HG03025 (cell line): ENCODE data around the gene CDC42EP5.

Source experiments
- ATAC-seq: cut with Tn5 transposase; IDR thresholded peaks from one replicate; pipeline ENCODE4 v1.9.1; 2021; ENCODE audit warnings: mild to moderate bottlenecking, moderate library complexity; ENCODE audit not compliant: unreplicated experiment, low FRiP score

The CDC42EP5 gene

DNA sequence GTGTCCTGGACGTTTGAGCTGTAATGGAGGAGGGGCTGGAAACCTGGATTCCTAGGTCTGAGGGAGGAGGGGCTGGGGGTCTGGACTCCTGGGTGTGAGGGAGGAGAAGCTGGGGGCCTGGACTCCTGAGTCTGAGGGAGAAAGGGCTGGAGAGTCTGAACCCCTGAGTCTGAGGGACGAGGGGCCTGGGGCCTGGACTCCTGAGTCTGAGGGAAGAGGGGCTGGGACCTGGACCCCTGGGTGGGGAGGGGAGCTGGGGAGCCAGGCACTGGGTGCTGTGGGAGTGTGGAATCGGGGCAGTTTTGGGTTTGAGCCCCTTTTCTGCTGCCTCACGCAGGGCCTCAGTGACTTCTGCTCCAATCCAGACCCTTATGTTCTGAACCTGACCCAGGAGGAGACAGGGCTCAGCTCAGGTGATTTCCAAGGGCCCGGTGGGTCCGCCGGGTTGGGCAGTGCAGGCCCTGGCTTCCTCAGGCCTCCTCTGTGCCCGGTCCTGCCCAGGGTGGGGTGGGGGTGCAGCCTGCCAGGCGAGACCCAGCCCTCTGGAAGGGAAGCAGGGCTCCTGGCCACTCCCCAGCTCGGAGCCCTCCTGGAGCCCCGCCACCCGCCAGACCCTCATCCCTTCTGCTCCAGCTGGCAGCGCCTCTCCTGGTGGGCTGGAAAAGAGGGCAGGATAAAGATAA lies 43.4 kb downstream of the CDC42EP5 start:
- no peak for ATAC-seq

DNA sequence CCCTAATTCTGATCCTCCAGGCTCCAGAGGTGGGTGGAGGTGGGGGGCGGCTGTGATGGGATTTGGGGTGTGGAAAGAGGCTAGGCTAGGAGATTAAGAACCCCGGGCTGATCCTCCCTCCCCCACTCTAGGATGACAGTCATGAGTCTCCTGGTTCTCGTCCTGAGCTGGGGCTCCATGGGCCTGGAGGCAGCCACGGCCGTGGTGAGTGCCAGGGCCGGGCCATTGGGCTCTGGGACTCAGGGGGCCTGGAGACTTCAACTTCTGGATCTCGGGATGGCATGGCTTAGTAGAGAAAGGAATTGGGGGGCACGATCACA lies 44.0 kb downstream of the CDC42EP5 start:
- ATAC-seq = no peak

DNA sequence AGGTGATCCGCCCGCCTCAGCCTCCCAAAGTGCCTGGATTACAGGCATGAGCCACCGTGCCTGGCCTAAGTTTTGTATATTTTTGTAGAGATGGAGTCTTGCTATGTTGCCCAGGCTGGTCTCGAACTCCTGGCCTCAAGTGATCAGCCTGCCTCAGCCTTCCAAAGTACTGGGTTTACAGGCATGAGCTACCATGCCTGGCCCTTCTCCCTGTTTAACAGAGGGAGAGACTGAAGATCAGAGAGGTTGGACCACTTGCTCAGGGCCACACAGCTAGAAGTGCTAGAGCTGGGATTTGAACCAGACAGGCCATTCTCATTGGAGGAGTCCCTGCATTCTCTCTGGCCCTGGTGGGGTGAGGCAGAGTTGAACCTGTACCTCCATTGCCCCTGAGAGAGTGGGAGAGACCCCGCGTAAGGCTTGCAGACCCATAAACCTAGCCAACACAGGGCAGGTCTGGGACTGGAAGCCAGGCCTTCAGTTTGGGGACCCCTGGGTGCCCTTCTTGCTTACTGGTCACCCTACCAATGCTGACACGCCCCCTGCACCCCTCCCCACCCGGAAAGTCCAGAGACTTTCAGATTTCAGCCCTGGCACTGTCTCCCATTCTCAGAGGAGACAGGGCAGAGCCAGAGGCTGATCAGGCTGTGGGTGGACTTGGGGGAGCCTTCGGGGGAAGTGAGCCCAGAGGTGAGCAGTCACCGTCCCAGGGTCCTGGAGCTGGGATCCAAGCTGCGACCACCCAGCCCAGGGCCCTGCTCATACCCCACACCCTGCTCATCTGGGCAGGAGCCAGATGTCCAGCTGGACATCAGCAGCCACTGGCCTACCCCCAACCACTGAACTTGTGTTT lies 44.5 kb downstream of the CDC42EP5 start:
- no peak for ATAC-seq

DNA sequence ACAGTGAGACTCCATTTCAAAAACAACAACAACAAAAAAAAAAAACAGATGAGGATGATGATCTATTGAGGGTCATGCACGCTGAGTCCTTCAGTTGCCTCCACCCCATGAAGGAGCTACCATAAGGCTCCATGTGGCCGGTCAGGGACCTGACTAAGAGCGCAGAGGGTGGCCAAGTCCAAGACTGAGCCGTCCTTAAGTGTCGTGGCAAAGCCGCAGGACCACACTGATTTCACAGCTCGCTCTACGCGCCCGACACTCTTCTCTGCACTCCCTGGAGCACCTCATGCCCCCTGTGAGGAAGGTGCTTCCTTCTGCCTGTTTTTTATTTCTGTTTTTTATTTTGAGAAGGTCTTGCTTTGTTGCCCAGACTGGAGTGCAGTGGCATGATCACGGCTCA lies 45.5 kb downstream of the CDC42EP5 start:
- no peak for ATAC-seq

DNA sequence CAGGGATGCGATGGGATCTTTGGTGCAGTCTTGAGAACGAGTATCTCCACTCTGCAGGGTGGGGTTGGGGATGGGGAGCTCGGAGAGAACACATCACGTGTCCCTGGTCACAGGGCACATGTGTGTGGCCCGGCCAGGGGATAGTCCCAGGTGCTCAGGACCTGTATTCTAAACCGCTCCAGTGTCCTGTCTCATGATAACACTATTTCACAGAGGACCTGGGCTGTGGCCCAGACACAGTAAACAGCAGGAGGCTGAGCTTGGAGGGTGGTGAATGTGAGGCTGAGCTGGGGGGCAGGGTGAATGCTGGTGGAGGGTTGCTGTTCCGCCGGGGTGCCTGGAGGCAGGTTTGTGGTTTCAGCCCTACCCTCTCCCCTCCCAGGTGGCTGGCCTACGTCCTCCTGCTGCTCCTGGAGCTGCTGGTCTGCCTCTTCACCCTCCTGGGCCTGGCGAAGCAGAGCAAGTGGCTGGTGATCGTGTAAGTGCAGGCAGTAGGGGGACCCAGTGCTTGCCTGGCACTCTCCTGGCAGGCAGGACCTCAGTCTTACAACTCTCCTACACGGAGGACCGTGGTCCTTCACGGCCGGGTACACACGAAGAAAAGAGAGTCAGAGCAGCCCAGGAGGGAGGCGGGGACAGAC lies 46.7 kb downstream of the CDC42EP5 start:
- no peak for ATAC-seq

DNA sequence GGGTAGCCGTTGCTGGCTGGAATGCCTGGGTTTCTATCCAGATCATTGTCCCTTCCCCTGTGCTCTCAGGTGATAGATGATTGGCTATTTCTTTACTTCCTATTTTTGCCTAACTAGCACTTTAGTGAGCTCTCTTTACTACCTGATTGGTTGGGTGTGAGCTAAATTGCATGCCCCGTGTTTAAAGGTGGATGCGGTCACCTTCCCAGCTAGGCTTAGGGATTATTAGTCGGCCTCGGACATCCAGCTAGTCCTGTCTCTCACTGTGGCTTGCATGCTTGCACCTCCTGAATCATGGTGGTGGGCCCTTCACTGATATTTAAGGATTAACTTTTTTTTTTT lies 47.7 kb downstream of the CDC42EP5 start:
- no peak for ATAC-seq

DNA sequence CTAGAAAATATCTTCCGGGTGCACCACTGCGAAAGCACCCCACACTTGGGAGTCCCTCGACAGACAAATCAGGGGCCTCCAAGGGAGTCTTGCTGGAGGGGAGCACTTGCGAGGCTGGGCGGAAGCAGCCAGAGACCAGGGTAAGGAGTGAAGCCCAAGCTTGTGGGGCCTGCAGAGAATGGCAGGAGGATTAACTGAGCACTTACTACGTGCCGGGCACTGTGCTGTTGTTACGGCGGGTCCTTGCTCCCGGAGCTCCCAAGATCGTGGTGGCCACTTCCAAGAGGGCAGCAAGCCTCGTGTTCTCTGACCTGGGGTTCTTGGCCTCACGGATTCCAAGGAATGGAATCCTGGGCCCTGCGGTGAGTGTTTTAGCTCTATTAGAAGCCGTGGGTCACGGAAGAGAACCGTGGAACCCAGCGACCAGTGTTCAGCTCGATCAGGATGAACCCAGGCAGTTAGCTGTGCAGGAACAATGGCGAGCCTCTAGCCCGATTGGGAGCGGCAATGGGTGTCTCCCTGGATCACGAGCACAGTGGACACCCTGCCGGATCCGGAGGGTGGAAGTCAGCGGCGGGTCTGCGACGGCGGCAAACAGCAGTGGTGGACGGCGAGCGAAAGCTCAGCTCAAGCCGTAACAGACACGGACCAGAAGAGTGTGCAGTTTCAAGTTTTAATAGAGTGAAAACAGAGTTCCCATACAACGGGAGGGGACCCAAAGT lies 48.3 kb downstream of the CDC42EP5 start:
- no peak for ATAC-seq

DNA sequence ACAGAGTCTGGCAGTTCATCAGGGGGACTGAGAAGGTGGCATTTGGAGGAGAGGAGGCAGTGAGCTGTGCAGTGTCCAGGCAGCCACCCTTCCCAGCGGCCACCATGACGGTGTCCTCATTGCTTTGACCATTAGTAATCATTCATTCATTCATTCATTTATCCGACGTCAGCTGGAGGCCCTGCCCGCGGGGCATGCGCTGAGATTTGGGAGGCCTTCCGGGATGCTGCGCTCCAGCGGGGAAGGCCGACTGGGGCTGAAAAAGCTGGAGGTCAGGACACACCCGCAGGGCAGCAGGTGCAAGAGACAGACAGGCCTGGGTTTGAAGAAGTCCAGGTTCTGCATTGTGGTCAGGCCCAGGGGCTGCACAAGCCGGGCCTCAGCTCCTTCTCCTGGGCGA lies 48.9 kb downstream of the CDC42EP5 start:
- ATAC-seq = no peak

DNA sequence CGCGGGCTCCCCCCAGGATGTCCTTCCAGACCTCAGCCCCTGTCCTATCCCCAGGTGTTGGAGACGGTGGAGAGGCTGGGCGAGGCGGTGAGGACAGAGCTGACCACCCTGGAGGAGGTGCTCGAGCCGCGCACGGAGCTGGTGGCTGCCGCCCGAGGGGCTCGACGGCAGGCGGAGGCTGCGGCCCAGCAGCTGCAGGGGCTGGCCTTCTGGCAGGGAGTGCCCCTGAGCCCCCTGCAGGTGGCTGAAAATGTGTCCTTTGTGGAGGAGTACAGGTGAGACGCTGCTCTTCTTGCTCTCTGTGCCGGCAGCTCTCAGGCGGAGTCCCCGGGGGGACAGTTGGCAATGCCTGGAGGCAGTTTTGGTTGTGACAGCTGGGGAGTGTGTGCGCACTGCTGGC lies 51.0 kb downstream of the CDC42EP5 start:
- ATAC-seq = no peak

DNA sequence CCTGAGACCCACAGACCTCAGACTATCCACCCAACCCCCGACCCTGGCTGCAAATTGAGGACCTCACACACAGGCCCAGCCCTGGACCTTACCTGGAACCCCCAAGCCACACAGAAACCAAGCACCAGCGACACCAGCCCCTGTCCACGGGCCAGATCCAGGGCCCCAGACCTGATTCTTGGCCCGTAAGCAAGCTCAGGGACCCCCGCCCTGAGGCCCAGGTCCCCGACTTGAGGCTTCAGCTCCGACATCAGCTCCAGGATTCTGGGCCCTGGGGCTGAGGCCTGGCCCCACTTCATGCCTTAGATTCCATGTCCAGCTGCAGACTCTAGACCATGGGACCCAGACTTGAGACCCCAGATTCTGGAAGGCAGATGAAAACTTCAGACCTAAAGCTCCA lies 51.6 kb downstream of the CDC42EP5 start:
- no peak for ATAC-seq

DNA sequence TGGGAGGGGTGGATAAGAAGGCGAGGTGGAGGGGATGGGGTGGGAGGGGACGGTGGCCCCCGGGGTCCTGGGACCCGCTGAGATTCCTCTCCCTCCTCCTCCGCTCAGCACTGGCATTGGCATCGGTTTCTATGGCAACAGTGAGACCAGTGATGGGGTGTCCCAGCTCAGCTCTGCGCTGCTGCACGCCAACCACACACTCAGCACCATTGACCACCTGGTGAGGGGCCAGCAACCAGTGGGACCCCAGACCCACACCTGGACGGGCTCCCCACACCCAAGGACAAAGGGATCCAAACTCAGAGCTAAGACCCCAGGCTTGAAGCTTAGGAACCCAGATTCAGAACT lies 52.0 kb downstream of the CDC42EP5 start:
- no peak for ATAC-seq

DNA sequence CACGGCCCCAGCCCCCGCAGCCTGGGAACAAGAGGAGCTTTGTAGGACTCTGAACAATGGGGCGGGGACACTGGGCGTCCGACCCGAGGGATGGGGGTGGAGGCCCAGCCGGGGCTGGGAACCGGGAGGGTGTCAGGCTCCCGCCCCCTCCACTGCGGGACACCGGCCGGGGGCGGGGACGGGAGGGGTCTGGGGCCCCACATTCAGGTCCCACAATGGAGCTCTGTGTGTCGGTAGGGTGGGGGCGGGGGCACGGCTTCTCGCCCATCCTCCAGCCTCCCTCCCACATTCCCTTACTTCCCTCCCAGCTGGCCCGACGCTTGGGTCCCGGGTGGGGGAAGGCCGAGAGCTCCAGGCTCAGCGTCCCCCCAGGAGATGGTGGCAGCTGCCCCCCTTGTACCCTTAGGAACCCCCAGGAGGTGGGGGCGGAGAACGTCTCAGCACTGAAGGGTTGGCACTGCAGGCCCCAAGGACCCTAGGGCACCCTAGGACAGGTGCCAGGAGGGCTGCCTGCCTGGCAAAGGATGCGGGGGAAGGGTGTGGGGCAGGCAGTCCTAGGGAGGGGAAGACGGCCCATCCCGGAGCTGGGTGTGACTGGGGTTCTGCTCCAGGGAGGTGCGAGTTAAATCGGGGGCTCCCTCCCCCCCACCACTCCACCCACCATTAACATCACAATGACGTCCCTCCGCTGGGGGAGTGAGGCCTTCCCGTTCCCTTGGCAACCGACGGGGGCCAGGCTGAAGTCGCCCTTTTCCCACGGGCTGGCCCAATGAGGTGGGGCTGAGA lies 52.5 kb downstream of the CDC42EP5 start:
- no peak for ATAC-seq

DNA sequence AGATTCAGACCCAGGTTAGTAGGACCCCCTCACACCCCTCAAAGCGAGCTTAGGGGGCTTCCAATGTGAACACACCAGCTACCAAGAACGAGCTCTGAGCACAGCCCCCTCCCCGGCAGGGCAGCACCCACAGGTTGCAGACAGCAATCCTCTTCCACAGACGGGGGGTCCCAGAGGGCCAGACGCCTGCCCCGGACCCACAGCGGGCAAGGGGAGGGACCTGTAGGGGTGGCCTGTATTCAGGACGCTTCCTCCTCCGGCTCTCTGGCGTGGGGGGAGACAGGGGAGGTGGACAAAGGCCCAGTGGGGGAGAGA lies 53.1 kb downstream of the CDC42EP5 start:
- no peak for ATAC-seq

DNA sequence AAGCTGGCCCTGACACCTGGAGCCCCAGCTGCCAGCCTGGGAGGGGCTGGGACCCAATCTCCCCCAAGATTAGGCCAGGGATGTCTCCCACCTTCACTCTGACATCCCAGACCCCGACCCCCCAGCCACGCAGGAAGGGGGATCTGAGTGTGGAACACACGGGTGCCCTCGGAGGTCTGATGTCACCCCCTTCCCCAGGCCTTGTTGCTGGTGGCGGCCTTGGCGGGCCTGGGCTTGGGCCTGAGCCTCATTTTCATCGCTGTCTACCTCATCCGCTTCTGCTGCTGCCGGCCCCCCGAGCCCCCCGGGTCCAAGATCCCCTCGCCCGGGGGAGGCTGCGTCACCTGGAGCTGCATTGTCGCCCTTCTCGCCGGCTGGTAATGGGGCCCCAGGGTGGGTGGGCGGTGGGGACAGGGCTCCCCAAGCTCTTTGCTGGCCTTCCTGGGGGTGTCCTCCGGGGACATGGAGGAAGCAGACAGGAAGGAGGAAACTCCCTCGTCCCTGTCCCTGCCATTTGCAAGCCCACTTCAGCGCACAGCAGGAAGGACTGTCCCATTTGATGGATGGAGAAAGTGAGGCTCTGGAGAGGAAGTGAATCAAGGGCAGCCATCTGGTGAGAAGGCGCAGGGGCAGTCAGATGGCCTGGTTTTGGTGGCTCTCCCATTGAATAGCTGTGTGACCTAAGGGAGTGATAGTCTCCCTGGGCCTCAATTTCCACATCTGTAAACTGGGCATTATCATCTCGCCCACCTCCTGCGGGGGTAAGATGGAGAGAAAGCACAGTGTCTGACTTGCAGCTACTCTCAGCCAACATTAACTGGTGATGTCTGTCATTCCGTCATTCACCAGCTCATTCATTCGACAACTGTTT lies 53.9 kb downstream of the CDC42EP5 start:
- ATAC-seq = no peak

DNA sequence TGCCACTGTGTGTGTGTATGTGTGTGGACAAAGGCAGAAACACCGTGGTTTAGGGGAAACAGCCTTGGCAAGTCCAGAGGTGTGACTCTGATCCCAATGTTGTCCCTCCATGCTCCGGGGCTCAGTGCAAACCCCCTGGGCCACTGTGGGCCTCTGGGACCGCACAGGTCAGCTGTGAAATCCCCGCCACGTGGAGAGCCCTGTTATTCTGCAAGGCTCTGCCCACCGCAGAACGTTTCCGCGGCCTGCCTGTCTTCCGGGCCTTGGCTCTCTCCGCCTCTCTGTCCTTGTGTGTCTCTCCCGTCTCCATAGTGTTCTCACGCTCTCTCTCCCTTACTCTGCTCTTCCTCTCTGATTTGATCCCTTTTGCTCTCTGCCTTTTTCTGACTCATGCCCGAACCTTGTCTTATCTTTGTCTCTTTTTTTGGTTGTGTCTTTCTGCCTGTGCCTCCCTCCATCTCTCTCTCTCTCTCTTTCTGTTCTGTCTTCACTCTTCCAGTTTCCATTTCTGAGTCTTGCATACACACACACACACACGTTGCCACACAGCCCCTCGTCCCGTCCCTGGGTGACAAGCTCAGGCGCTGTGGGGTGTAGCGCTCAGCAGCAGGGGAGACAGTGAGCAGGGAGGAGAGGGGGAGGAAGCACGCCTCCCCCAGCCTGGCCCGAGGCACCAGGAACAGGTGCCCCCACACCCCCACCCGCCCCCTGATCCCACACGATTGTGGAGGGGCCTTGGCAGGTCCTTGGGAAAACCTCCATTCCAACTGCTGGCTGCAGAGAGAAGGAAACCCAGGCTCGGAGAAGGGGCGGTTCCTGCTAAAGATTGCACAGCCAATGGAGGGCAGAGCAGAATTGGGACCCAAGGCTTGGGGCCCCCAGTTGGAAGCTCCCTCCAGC lies 54.8 kb downstream of the CDC42EP5 start:
- ATAC-seq = no peak

DNA sequence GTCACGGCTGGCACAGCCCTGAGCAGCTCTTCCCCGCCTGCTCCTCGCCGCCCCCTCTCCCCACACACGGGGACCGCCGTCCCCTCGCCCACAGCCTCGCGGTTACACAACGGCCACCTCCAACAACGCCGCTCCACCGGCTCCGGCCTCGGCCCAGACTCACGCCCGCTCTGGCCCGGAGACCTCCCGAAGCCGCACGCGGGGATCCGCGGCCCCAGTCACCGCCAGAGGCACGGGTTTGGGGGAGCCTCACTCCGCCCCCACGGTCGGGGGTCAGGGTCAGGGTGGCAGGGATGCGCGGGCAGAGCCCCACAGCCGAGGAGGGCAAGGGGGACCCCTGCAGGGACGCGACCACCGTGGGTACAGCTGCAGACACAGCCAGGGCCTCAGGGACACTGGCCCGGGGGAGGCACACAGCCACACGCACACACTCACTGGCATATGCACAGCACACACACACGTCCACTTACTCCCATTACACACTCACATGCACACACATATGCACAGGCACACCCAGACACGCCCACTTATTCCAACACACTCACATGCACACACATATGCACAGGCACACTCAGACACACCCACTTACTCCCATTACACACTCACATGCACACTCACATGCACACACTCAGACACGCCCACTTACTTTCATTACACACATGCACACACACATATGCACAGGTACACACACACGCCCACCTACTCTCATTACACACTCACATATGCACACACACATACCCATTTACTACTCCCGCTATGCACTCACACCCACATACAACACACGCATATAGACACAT lies 56.2 kb downstream of the CDC42EP5 start:
- no peak for ATAC-seq

DNA sequence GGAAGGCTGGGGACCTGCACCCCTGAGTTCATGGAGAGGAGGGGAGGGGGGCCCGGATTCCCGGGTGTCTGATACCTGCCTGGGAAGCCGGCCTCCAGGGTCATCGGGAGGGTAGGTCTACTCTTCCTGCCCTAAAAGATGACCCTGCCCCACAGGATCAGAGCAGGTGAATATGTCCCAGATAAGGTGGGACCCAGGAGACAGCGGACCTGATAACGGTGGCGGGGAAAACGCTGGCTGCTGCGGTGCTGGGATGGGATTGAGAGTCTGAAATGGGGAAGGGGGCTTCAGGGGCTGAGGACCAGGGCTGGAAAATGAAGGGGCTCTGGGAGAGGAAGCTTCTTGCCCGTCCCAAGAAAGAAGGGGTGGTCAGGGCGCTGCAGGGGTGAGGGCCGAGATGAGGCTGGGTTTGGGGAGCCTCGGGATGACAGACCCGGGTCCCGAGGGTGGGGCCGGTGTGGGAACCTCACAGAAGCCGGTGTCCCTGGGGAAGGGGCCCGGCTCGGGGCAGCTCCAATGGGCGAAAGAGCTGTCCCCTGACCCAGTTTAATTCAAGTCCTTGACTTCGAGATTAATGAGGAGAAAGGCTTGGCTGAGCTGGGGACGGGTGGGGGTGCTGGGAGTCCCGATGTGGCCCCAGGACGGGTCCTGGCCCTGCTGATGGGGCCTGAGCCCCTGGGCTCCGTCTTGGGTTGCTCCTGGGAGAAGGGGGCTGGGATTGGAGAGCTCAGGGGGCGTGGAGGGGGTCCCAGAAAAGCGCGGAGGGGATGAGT lies 57.0 kb downstream of the CDC42EP5 start:
- no peak for ATAC-seq
